ENCODE results near the gene TMEM40.

The TMEM40 gene

DNA sequence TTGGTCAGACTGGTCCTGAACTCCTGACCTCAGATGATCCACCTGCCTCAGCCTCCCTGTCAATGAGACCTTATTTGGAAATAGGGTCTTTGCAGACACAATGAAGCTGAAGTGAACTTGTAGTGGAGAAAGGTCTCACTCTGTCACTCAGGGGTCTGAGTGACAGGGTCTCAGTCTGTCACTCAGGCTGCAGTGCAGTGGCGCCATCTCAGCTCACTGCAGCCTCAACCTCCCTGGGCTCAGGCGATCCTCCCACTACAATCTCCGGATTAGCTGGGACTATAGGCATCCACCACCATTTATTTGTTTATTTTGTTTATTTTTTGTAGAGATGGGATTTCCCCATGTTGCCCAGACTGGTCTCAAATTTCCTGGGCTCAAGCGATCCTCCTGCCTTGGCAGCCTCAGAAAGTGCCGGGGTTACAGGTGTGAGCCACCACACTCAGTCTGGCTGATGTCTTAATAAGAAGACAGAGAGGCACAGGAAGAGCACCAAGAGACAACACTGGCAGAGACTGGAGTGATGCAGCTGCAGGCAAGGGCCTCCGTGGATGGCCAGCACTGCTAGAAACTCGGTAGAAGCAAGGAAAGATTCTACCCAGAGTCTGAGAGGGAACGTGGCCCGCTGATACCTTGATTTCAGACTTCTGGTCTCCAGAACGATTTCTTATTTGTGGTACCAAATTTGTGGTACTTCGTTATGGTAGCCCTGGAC lies 68.9 kb downstream of the TMEM40 start:
- no peaks in the 10 kb centered on the region for H3K27me3 ChIP-seq (ENCODE audit: control insufficient read depth in 5 of 5, insufficient read depth in 4 of 5, low read length in 5 of 5)
- no peaks in the 10 kb centered on the region for H3K4me1 ChIP-seq (ENCODE audit: control insufficient read depth in 5 of 5, insufficient read depth in 5 of 5, low read length in 5 of 5)
- no peaks in the 10 kb centered on the region for H3K36me3 ChIP-seq (ENCODE audit: control insufficient read depth in 5 of 5, insufficient read depth in 5 of 5, low read length in 5 of 5)
- H3K27ac ChIP-seq (ENCODE audit: low read depth, low read length) = no peak overlapping the region
- no peak overlapping the region for H3K9ac ChIP-seq (ENCODE audit: low read length in 5 of 5)
- H3K9me3 ChIP-seq (ENCODE audit: control insufficient read depth in 5 of 5, low read length in 5 of 5) = no peaks in the 10 kb centered on the region
- H3K4me3 ChIP-seq (ENCODE audit: low read depth in 1 of 5, low read length in 5 of 5) = no peak overlapping the region

GRCh38 chr3:12687948-12688347 lies 71.1 kb downstream of the TMEM40 start:
- no peak overlapping the region for H3K9ac ChIP-seq (ENCODE audit: low read length in 5 of 5)

GRCh38 chr3:12686096-12686495 lies 73.0 kb downstream of the TMEM40 start:
- Histone ChIP-seq H3K27me3 (ENCODE audit: control insufficient read depth in 5 of 5, insufficient read depth in 4 of 5, low read length in 5 of 5) (no peaks in the 10 kb centered on the region), H3K27ac (ENCODE audit: low read depth, low read length) (no peak overlapping the region), H3K9me3 (ENCODE audit: control insufficient read depth in 5 of 5, low read length in 5 of 5) (no peaks in the 10 kb centered on the region), H3K4me3 (ENCODE audit: low read depth in 1 of 5, low read length in 5 of 5) (no peak overlapping the region), H3K9ac (ENCODE audit: low read length in 5 of 5) (no peak overlapping the region), H3K36me3 (ENCODE audit: control insufficient read depth in 5 of 5, insufficient read depth in 5 of 5, low read length in 5 of 5) (no peaks in the 10 kb centered on the region), H3K4me1 (ENCODE audit: control insufficient read depth in 5 of 5, insufficient read depth in 5 of 5, low read length in 5 of 5) (peaks cover 0 to 9% (median 7%) of the 10 kb centered on the region in 5 donors)

More at GRCh38 chr3:12687948-12688347, 71.1 kb downstream of the TMEM40 start:
- no peak overlapping the region for H3K4me3 ChIP-seq (ENCODE audit: low read depth in 1 of 5, low read length in 5 of 5)
- no peaks in the 10 kb centered on the region for H3K4me1 ChIP-seq (ENCODE audit: control insufficient read depth in 5 of 5, insufficient read depth in 5 of 5, low read length in 5 of 5)
- H3K27me3 ChIP-seq (ENCODE audit: control insufficient read depth in 5 of 5, insufficient read depth in 4 of 5, low read length in 5 of 5) = no peaks in the 10 kb centered on the region
- no peaks in the 10 kb centered on the region for H3K36me3 ChIP-seq (ENCODE audit: control insufficient read depth in 5 of 5, insufficient read depth in 5 of 5, low read length in 5 of 5)
- no peak overlapping the region for H3K27ac ChIP-seq (ENCODE audit: low read depth, low read length)
- no peaks in the 10 kb centered on the region for H3K9me3 ChIP-seq (ENCODE audit: control insufficient read depth in 5 of 5, low read length in 5 of 5)
